DOHH2 (cell line): Measurements from ENCODE around the gene NIPBL.

Source experiments
- H3F3A ChIP-seq: fragments of 200-600 bp; sonication (generic), shearing (Covaris generic); 2 replicates; pipeline ENCODE4 v1.6.0; 2016; ENCODE audit warnings: antibody characterized with exemption, mild to moderate bottlenecking; ENCODE audit not compliant: control insufficient read depth, insufficient read depth
- H3K27ac ChIP-seq: fragments of 200-600 bp; sonication (generic); 2 replicates; pipeline ENCODE4 v1.5.1; 2014; ENCODE audit warnings: low read depth, mild to moderate bottlenecking, low read length, moderate library complexity
- H3K27me3 ChIP-seq: fragments of 200-600 bp; sonication (generic); 2 replicates; pipeline ENCODE4 v1.6.1; 2014; ENCODE audit warnings: mild to moderate bottlenecking, low read length, mixed read lengths; ENCODE audit not compliant: control insufficient read depth
- H3K36me3 ChIP-seq: fragments of 200-600 bp; sonication (generic); 2 replicates; pipeline ENCODE4 v1.6.1; 2014; ENCODE audit warnings: mild to moderate bottlenecking, low read length, moderate library complexity, mixed read lengths; ENCODE audit not compliant: control insufficient read depth
- H3K4me1 ChIP-seq: fragments of 200-600 bp; sonication (generic); 2 replicates; pipeline ENCODE4 v1.6.1; 2014; ENCODE audit warnings: mild to moderate bottlenecking, low read length, mixed read lengths; ENCODE audit not compliant: control insufficient read depth
- H3K4me2 ChIP-seq: fragments of 200-600 bp; sonication (generic); 2 replicates; pipeline ENCODE4 v1.6.0; 2014; ENCODE audit warnings: mild to moderate bottlenecking, low read length, moderate library complexity
- H3K4me3 ChIP-seq: fragments of 200-600 bp; sonication (generic); 2 replicates; pipeline ENCODE4 v1.5.1; 2014; ENCODE audit warnings: mild to moderate bottlenecking, low read length, mixed read lengths
- H3K79me2 ChIP-seq: fragments of 200-600 bp; sonication (generic); 2 replicates; pipeline ENCODE4 v1.6.1; 2014; ENCODE audit warnings: mild to moderate bottlenecking, low read length, mixed read lengths; ENCODE audit not compliant: control insufficient read depth
- H3K9me2 ChIP-seq: fragments of 200-600 bp; sonication (generic); replicated peaks from 2 replicates; pipeline ENCODE4 v1.6.1; 2014; ENCODE audit warnings: mild to moderate bottlenecking, low read length, mixed read lengths; ENCODE audit not compliant: control insufficient read depth
- H3K9me3 ChIP-seq: fragments of 200-600 bp; sonication (generic); 2 replicates; pipeline ENCODE4 v1.6.1; 2014; ENCODE audit warnings: antibody characterized with exemption, low read length, mixed read lengths; ENCODE audit not compliant: control insufficient read depth, insufficient read depth
- H4K20me1 ChIP-seq: fragments of 200-600 bp; sonication (generic); 2 replicates; pipeline ENCODE4 v1.6.0; 2014; ENCODE audit warnings: low read depth, mild to moderate bottlenecking, antibody characterized with exemption, low read length, moderate library complexity; ENCODE audit not compliant: control insufficient read depth, insufficient read depth
- CTCF ChIP-seq: fragments of 200-600 bp; sonication (generic); IDR thresholded peaks from one replicate; pipeline ENCODE4 v1.5.1; 2014; ENCODE audit warnings: antibody characterized with exemption, mild to moderate bottlenecking, low read depth, low read length; ENCODE audit not compliant: poor library complexity, severe bottlenecking
- EZH2phosphoT487 ChIP-seq: fragments of 200-600 bp; sonication (generic); IDR thresholded peaks from 2 replicates; pipeline ENCODE4 v1.6.1; 2017; ENCODE audit warnings: borderline replicate concordance, mild to moderate bottlenecking, antibody characterized with exemption, low read length, moderate library complexity, mixed read lengths

NIPBL gene

GRCh38 chr5:37071487-37071886 is 194.9 kb downstream of the NIPBL start:
- Histone ChIP-seq H3K27ac (no peak overlapping the region), H3K4me1 (no peaks in the 10 kb centered on the region), H3K4me3 (no peak overlapping the region), H3K27me3 (no peaks in the 10 kb centered on the region), H4K20me1 (no peaks in the 10 kb centered on the region), H3K9me2 (no peaks in the 10 kb centered on the region), H3K79me2 (no peaks in the 10 kb centered on the region), H3K9me3 (no peaks in the 10 kb centered on the region), H3K36me3 (no peaks in the 10 kb centered on the region), H3F3A (no peaks in the 10 kb centered on the region), H3K4me2 (no peak overlapping the region)
- TF ChIP-seq EZH2phosphoT487 (no peak), CTCF (no peak)

GRCh38 chr5:37071901-37072581 is 195.5 kb downstream of the NIPBL start:
- Histone ChIP-seq H3K4me3 (no peak overlapping the region), H3K4me2 (no peak overlapping the region), H3K27ac (no peak overlapping the region), H3K4me1 (no peaks in the 10 kb centered on the region), H3K36me3 (no peaks in the 10 kb centered on the region), H3K9me3 (no peaks in the 10 kb centered on the region), H4K20me1 (no peaks in the 10 kb centered on the region), H3F3A (no peaks in the 10 kb centered on the region), H3K9me2 (no peaks in the 10 kb centered on the region), H3K27me3 (no peaks in the 10 kb centered on the region), H3K79me2 (no peaks in the 10 kb centered on the region)
- no peak for TF ChIP-seq CTCF
- TF ChIP-seq EZH2phosphoT487: no peak

- no peak overlapping the region for H3K27ac ChIP-seq
Measured at GRCh38 chr5:37075399-37075950, 198.9 kb downstream of the NIPBL start.

More at GRCh38 chr5:37075399-37075950, 198.9 kb downstream of the NIPBL start:
- no peaks in the 10 kb centered on the region for H3K27me3 ChIP-seq
- no peaks in the 10 kb centered on the region for H3K9me2 ChIP-seq
- no peak overlapping the region for H3K4me2 ChIP-seq
- no peak overlapping the region for H3K4me3 ChIP-seq
- no peaks in the 10 kb centered on the region for H4K20me1 ChIP-seq
- H3K36me3 ChIP-seq: no peaks in the 10 kb centered on the region
- no peaks in the 10 kb centered on the region for H3F3A ChIP-seq
- no peaks in the 10 kb centered on the region for H3K9me3 ChIP-seq
- TF ChIP-seq CTCF (no peak), EZH2phosphoT487 (no peak)
- H3K79me2 ChIP-seq: no peaks in the 10 kb centered on the region
- H3K4me1 ChIP-seq: no peaks in the 10 kb centered on the region
